ENCODE results near the gene USP54.

Gene USP54

GRCh38 chr10:73529089-73529832, 61.9 kb downstream of the USP54 start:
- DNase-seq, result peak; percentile 35

DNA sequence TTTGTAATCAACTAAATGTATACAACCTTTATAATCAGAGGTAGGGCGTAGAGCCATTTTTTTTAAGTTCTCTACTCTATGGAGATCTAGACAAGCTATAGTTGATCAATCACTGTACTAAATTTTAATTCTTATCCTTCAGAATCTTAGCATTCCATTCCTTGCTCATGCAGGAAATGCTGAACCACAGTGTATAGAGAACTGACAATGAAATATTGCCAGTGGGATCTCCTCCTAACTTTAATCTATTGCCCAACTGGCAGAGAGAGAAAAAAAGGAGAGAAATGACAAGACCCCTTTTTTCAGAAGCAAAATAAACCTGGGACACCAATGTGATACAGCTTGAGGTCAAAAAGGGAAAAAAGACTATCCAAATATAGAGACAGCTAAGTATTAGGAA, 68.9 kb downstream of the USP54 start:
- DNase-seq, result no peak

DNA sequence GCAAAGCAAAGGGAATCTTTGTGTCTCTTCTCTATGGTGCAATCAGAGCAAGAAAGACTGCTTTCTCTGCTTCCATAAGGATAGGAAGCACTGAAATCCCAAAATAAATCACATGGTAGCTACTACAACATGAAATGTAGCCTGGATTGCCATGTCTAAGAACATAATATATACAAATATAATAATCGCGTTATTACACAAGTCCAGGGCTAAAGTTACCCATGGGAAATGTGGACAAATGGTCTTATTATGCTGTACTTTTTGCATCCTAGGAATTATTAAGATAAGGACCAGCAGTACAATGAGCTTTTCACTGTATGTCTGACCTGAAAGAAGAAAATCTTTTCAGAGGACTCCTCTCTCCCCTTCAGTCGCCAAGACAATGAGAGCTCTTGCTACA, 71.8 kb downstream of the USP54 start:
- DNase-seq, result no peak

GRCh38 chr10:73517166-73517888, 73.8 kb downstream of the USP54 start:
- no peak for DNase-seq

DNA sequence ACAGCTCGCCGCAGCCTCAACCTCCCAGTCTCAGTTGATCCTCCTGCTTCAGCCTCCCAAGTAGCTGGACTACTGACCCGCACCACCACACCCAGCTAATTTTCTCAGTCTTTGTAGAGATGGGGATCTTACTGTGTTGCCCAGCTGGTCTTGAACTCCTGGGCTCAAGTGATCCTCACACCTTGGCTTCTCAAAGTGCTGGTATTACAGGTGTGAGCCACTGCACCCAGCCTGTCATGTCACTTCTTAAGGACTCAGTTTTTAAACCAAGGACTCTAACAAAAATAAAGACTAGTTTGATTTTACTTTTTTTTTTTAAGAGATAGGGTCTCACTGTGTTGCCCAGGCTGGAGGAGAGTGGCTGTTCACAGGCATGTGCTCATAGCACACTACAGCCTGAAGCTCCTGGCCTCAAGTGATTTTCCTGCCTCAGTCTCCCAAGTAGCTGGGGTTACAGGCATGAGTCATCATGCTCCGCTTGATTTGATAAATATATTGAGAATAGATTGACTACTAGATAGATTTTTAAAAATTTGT, 78.9 kb downstream of the USP54 start:
- DNase-seq, result no peak

- no peak for DNase-seq
Measured at GRCh38 chr10:73509695-73510094, 81.4 kb downstream of the USP54 start.

- no peak for DNase-seq
Measured at GRCh38 chr10:73506491-73506890, 84.7 kb downstream of the USP54 start.

- DNase-seq, result no peak
Measured at GRCh38 chr10:73506074-73506473, 85.1 kb downstream of the USP54 start.

- DNase-seq, result no peak
Measured at GRCh38 chr10:73503037-73503436, 88.1 kb downstream of the USP54 start.

DNA sequence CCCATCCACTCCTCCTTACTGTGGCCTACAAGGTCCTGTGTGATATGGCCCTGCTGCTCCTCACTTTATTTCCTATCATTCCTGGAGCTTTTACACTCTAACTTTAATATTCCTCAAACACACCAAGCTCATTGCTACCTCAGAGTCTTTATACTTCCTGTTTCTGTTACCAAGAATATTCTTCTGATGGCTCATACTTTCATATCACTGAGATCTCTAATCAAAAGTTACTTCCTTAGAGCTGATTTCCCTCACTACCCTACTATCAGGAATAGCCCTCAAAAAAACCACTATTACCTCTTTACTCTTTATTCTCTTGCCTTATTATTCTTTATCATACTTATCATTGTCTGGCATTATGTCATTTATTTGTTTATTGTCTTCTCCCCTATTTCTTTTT, 89.5 kb downstream of the USP54 start:
- no peak for DNase-seq

GRCh38 chr10:73497623-73498022, 93.5 kb downstream of the USP54 start:
- no peak for DNase-seq

- peak; percentile 91 for DNase-seq
Measured at GRCh38 chr10:73495884-73496674, 95.1 kb downstream of the USP54 start, which contains the start of gene PPP3CB. Gene PPP3CB, minus strand, starts transcription at chr10:73496024. Its CDS starts 135 bp downstream, at chr10:73495889.

- peak; percentile 89 for DNase-seq
Measured at GRCh38 chr10:73495226-73495883, 95.8 kb downstream of the USP54 start.

GRCh38 chr10:73494877-73495225, 96.3 kb downstream of the USP54 start:
- no peak for DNase-seq

DNA sequence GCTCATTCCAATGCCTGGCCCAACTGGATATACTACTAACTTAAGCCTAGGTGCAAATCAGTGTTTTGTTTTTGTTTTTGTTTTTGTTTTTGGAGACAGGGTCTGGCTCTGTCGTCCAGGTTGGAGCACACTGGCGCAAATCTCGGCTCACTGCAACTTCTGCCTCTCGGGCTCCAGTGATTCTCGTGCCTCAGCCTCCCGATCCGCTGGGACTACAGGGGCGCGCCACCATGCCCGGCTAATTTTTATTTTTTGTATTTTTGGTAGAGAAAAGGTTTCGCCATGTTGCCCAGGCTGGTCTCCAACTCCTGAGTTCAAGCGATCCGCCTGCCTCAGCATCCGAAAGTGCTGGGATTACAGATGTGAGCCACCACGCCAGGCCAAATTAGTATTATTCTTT, 96.9 kb downstream of the USP54 start:
- DNase-seq, result no peak

DNA sequence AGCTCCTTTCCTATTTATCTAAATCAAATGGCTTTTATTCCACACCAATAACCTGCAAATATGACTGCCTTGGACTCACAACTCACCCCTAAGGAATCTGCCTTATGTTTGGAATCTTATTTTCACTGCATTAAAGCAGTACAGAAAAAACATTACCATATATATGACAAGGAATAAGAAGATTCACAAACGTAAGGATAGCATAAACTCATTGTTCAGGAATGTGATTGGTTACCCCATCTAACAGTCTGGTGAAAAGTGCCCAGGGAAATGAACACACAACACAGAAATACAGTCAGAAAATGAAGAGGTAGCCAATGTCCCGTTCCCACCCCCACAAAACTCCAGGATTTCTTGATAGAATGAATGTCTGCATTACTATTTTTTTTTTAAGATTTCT, 97.4 kb downstream of the USP54 start:
- DNase-seq, result no peak

DNA sequence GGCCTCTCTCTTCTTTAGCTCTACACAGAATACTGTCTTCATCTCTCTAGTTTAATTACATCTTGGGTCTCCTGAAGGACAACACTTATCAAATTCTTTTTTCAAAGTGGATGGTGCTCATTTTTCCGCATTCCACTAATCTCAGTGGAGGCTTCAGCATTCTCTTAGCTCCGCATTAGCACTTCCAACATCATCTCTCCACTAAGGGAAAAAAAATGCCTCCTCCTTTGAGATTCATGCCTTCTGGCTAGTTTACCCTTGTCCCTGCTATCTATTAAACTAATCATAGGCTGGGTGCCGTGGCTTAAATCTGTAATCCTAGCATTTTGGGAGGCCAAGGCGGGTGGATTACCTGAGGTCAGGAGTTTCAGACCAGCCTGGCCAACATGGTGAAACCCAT, 104.5 kb downstream of the USP54 start:
- DNase-seq, result no peak

DNA sequence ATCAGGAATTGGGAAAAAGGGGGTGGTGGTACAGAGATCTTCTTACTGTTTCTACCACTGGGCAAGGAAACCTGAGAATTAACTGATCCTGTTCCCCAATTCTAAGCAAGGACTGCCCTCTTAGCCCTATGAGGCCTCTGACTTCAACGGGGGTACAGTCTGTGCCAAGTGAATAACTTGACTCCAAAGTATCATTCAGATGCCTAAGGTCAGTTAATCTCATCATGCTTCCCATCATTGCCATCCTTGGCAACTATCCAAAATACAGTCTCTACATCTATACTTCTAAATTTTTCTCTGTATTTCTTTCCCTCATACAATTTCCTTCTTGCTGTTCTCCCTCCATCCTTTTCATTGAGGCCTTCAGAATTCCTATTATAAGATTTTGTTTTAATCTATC, 105.8 kb downstream of the USP54 start:
- no peak for DNase-seq

DNA sequence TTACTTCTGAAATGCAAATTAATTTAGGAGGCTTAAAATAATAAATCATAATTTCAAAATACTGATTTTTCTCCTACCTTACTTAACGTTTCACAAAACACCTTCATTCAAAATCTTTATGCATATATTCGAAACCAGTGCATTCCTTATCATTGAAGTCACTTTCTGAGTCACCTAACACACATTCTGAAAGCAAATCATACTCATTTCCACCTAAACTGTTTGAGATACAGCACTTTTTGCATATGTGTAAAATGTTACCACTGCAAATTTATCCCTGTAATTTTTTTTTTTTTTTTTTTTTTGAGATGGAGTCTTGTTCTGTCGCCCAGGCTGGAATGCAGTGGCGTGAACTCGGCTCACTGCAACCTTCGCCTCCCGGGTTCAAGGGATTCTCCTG, 111.0 kb downstream of the USP54 start:
- no peak for DNase-seq

GRCh38 chr10:73478636-73479035, 112.5 kb downstream of the USP54 start:
- DNase-seq, result no peak

GRCh38 chr10:73471226-73471625, 119.9 kb downstream of the USP54 start:
- DNase-seq, result no peak

DNA sequence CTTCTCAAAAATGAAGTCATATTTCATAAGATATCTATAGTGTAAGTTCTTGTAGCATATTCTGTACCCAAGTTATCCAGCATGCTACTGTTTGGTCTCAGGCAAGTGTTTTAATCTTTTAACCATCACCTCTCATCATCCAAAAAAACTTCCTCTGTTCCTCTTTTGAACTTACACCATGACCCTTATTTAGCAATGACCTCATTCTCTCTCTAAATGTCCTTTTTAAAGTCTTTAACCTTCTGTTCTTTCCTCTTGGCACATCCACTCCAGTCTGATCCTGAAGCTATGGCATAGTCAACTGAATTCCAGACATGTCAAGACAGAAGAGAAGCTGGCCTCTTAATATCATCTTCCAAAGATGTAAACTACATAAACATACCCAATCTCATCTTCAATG, 121.6 kb downstream of the USP54 start:
- DNase-seq, result no peak

- no peak for DNase-seq
Measured at GRCh38 chr10:73467206-73467605, 123.9 kb downstream of the USP54 start.
